Thoracic aorta (tissue), 2 donors: ENCODE results near the gene MYOCOS. TPM values are rescaled to one million over a fixed set of nuclear protein-coding genes. Genes with fewer than 3 reads are reported as not detected.

Experiments used
- ATAC-seq: fragments of 150-250 bp; one replicate; pipeline ENCODE4 v1.8.0; 2017; ENCODE audit warnings: low read depth; ENCODE audit not compliant: insufficient number of reproducible peaks, low FRiP score
- DNase-seq: peaks from one replicate; pipeline ENCODE4 v3.0.0-alpha.2; 2020; ENCODE audit warnings: low spot score
- H3K27ac ChIP-seq, 2 donors: fragments of 200-600 bp; sonication (generic); 1 replicate in 1 of 2; 2 replicates in 1 of 2; pipeline ENCODE4 v1.5.1; 2016; ENCODE audit warnings: mild to moderate bottlenecking in 2 of 2, moderate library complexity in 2 of 2
- H3K27me3 ChIP-seq: fragments of 200-600 bp; sonication (generic); replicated peaks from 2 replicates; pipeline ENCODE4 v1.6.0; 2016; ENCODE audit warnings: mild to moderate bottlenecking; ENCODE audit not compliant: insufficient read depth
- H3K36me3 ChIP-seq: fragments of 200-600 bp; sonication (generic); one replicate; pipeline ENCODE4 v1.5.1; 2016
- H3K4me1 ChIP-seq, 2 donors: fragments of 200-600 bp; sonication (generic); 1 replicate in 1 of 2; 2 replicates in 1 of 2; pipeline versions ENCODE4 v1.5.1 to v1.6.0; 2016; ENCODE audit warnings: low read depth in 2 of 2, mild to moderate bottlenecking in 1 of 2; ENCODE audit not compliant: control insufficient read depth in 1 of 2
- H3K4me3 ChIP-seq: fragments of 200-600 bp; sonication (generic); 2 replicates; pipeline ENCODE4 v1.5.1; 2016; ENCODE audit warnings: mild to moderate bottlenecking
- H3K9me3 ChIP-seq: fragments of 200-600 bp; sonication (generic); 2 replicates; pipeline ENCODE4 v1.5.1; 2016
- total RNA-seq, 2 donors: library from RNA; depleted of rRNA; stranded (reverse); fragments of >200 nt; gene quantifications; one replicate each; pipeline versions ENCODE4 v1.1.0 to v1.2.3, GENCODE V29; 2016
- TF ChIP-seq, protein P1 (sequence below): fragments of 200-600 bp; sonication (generic); IDR thresholded peaks from one replicate; pipeline ENCODE4 v1.5.1; 2019; ENCODE audit warnings: antibody characterized with exemption

MYOCOS gene
- total RNA-seq, 2 donors from 2014 or later = not detected

DNA sequence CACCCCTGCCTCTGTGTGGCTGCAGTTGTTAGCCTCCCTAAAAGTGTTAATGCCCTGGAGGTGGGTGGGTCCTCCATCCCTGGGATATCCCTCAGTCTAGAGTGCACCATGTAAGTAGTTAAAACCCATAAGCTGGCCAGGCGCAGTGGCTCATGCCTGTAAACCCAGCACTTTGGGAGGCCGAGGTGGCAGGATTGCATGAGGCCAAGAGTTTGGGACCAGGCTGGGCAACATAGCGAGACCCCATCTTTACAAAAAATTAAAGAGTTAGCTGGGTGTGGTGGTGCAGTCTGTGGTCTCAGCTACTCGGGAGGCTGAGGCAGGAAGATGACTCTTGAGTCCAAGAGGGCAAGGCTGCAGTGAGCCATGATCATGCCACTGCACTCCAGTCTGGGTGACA, 20.2 kb downstream of the MYOCOS start:
- TF ChIP-seq, protein P1, sequence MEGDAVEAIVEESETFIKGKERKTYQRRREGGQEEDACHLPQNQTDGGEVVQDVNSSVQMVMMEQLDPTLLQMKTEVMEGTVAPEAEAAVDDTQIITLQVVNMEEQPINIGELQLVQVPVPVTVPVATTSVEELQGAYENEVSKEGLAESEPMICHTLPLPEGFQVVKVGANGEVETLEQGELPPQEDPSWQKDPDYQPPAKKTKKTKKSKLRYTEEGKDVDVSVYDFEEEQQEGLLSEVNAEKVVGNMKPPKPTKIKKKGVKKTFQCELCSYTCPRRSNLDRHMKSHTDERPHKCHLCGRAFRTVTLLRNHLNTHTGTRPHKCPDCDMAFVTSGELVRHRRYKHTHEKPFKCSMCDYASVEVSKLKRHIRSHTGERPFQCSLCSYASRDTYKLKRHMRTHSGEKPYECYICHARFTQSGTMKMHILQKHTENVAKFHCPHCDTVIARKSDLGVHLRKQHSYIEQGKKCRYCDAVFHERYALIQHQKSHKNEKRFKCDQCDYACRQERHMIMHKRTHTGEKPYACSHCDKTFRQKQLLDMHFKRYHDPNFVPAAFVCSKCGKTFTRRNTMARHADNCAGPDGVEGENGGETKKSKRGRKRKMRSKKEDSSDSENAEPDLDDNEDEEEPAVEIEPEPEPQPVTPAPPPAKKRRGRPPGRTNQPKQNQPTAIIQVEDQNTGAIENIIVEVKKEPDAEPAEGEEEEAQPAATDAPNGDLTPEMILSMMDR = no peak
- Histone ChIP-seq H3K36me3 (no peaks in the 10 kb centered on the region), H3K4me3 (no peak overlapping the region), H3K27me3 (no peaks in the 10 kb centered on the region), H3K27ac (no peak overlapping the region), H3K4me1 (peaks cover 11 to 20% of the 10 kb centered on the region in 2 donors), H3K9me3 (no peaks in the 10 kb centered on the region)
- no peak for ATAC-seq
- no peak for DNase-seq

DNA sequence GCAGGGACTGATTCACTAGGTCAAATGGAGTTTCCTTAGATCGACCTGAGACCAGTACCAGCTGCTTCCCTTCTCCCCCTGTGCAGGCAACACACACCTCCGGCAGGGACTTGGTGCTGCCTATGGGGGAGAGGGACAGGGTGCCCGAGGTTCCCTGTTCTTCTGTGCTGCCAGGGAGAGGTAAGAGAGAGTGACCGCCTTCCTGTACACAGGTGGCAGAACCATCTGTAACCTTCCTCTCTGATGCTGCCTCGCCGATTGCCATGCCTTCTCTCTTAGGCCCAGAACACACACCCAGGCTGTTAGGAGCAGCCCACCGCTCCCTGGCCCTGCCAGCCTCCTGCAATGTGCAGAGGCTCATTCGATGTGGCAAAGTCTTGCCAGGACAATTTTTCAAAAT, 21.1 kb downstream of the MYOCOS start:
- no peaks in the 10 kb centered on the region for H3K36me3 ChIP-seq
- peaks cover 11 to 20% of the 10 kb centered on the region in 2 donors for H3K4me1 ChIP-seq
- H3K27ac ChIP-seq = no peak overlapping the region
- no peaks in the 10 kb centered on the region for H3K9me3 ChIP-seq
- TF ChIP-seq, protein P1 = no peak
- DNase-seq (no peak), ATAC-seq (no peak)
- H3K4me3 ChIP-seq = no peak overlapping the region
- no peaks in the 10 kb centered on the region for H3K27me3 ChIP-seq

DNA sequence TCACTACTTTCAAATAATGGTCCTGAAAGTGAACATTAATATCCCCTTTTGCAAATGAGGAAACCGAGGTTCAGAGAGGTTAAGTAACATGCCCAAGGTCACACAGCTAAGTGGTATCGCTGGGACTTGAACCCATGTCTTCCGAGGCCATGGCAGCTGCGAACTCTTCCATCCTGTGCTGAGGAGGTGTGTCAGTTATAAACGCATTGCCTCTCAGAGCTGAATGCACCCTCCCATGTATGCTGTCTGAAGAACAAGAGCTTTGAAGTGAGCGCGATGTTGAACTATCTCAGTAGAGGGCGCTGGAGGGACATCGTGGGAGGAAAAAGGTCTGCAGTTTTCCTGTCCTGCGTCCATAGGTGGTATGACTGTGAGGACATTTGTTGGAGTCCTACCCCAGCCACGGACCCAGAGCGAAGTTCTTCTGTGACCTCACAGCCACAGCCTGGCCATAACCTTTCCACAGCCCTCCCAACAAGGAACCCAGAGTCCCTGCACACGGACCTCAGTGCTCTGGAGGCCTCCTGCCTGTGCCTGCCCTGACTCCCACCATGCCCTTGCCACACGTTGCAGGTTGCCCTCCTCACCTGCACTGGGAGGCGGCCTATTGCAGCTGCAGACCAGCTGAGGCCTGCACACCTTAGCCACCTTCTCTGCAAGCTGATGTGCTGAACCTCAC, 22.9 kb downstream of the MYOCOS start:
- Histone ChIP-seq H3K4me3 (peak overlapping the region; percentile 37), H3K27ac (peak overlapping the region; percentile 77 to 88), H3K9me3 (no peaks in the 10 kb centered on the region), H3K4me1 (peaks cover 11 to 24% of the 10 kb centered on the region in 2 donors), H3K27me3 (no peaks in the 10 kb centered on the region), H3K36me3 (no peaks in the 10 kb centered on the region)
- ATAC-seq (peak; percentile 76), DNase-seq (peak; percentile 56)
- TF ChIP-seq, protein P1 = peak; percentile 84

DNA sequence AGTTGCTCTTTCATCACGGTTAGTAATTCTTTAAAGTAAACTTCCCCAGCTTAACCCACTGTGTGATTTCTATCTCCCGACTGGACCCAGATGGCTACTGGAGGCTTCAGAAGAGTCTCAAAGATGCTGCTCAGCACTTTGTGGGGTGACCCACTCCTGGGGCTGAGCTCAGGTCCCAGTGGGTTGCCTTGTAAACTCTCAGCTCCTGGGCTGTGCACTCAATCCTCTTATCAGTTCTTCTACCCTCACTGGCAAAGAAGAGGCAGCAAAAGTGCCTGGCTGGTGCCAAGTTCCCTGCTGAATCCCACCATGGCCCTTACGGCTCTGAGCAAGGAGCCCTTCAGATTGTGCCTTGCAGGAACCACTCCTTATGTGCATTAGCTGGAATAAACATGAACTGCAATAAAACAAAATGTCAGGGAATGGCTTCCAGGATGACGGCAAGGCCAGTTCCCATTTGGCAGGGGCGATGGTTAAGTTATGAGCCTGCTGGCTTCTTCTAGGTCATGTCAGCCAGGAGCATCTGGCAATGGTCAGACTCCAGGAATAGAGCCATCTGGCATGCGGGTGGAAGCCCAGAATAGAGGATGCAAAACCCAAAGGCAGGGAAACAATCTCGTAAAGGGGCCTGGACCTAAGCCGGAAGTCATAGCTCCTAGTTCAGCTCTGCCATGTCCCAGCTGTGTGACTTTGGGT, 23.7 kb downstream of the MYOCOS start:
- Histone ChIP-seq H3K36me3 (no peaks in the 10 kb centered on the region), H3K9me3 (no peaks in the 10 kb centered on the region), H3K27ac (peak overlapping the region; percentile 77 to 88), H3K4me1 (peaks cover 11 to 27% of the 10 kb centered on the region in 2 donors), H3K27me3 (no peaks in the 10 kb centered on the region), H3K4me3 (peak overlapping the region; percentile 37)
- ATAC-seq (peak; percentile 51), DNase-seq (peak; percentile 8)
- TF ChIP-seq, protein P1 = no peak

DNA sequence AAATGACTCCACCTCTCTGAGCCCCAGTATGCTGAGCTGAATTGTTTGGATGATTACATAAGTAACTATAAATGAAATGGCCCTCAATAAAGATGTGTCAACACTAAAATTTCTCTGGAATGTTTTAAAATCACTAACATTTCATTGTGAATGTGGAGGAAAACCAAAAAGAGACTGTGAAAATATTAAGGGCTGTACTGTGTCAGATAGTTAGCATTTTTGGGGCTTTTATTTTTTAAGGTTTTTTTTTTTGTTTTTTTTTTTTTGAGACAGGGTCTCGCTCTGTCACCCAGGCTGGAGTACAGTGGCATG, 24.2 kb downstream of the MYOCOS start:
- H3K27ac ChIP-seq = peak overlapping the region; percentile 77 to 88
- H3K27me3 ChIP-seq = no peaks in the 10 kb centered on the region
- H3K36me3 ChIP-seq = no peaks in the 10 kb centered on the region
- peak; percentile 71 for ATAC-seq
- DNase-seq = no peak
- H3K9me3 ChIP-seq = no peaks in the 10 kb centered on the region
- TF ChIP-seq, protein P1 = no peak
- H3K4me1 ChIP-seq = peaks cover 11 to 27% of the 10 kb centered on the region in 2 donors
- H3K4me3 ChIP-seq = no peak overlapping the region
